ENCODE data around the gene ARHGAP15. TPM values are rescaled to one million over a fixed set of nuclear protein-coding genes. Genes with fewer than 3 reads are reported as not detected.

ARHGAP15 gene
- total RNA-seq, 1 experiment from 2014 or later: 0.41 TPM

DNA sequence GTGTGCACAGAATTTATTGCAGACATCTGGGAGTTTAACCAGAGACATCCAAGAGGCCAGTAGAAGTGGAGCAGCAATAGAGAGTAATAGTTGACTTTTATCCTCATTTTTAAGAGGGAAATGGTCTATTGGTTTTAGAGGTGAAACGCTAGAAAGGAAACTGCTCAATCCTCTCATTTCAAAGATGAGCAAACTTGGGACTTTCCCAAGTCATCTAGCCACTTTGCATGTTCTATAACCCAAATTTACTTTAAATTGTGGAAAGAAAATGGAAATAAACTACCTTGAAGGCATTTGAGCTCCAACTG, 601.7 kb downstream of the ARHGAP15 start:
- no TSS peak for BruUV-seq (replicated peaks)
- DNase-seq (ENCODE audit: low read depth, low spot score) (no peak), ATAC-seq (no peak)
- no peak overlapping the region for H3K4me3 ChIP-seq (ENCODE audit: low read depth in 2 of 2, low read length in 2 of 2)
- H3K36me3 ChIP-seq (ENCODE audit: control insufficient read depth, insufficient read depth, low read length): no peaks in the 10 kb centered on the region; the same call in 1 of the 2 replicates
- ChIA-PET CTCF (no interaction called here), POLR2A (no interaction called here)
- in situ Hi-C loops (cut with HindIII; ENCODE audit: low pct_unique_long_range_greater_than_20kb, low sequenced_read_pairs): no loop called here
- H3K9me3 ChIP-seq (ENCODE audit: control insufficient read depth, insufficient read depth, low read depth, low read length): no peaks in the 10 kb centered on the region
- no peak overlapping the region for H3K27ac ChIP-seq (ENCODE audit: low read length)
- intact Hi-C loops (cut with micrococcal nuclease; ENCODE audit: unreplicated experiment): no loop called here
- TF ChIP-seq SIN3A (IDR thresholded peaks at IDR 0.05; ENCODE audit: borderline replicate concordance, insufficient read depth, low read depth, low read length) (no peak), TCF7L2 (IDR thresholded peaks at IDR 0.05; ENCODE audit: low read depth, low read length) (no peak), POLR2AphosphoS5 (IDR thresholded peaks at IDR 0.05; ENCODE audit: low read depth, low read length) (no peak)
- TF ChIP-seq, protein P1, sequence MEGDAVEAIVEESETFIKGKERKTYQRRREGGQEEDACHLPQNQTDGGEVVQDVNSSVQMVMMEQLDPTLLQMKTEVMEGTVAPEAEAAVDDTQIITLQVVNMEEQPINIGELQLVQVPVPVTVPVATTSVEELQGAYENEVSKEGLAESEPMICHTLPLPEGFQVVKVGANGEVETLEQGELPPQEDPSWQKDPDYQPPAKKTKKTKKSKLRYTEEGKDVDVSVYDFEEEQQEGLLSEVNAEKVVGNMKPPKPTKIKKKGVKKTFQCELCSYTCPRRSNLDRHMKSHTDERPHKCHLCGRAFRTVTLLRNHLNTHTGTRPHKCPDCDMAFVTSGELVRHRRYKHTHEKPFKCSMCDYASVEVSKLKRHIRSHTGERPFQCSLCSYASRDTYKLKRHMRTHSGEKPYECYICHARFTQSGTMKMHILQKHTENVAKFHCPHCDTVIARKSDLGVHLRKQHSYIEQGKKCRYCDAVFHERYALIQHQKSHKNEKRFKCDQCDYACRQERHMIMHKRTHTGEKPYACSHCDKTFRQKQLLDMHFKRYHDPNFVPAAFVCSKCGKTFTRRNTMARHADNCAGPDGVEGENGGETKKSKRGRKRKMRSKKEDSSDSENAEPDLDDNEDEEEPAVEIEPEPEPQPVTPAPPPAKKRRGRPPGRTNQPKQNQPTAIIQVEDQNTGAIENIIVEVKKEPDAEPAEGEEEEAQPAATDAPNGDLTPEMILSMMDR (IDR thresholded peaks at IDR 0.05): no peak
- TF ChIP-seq, protein P2, sequence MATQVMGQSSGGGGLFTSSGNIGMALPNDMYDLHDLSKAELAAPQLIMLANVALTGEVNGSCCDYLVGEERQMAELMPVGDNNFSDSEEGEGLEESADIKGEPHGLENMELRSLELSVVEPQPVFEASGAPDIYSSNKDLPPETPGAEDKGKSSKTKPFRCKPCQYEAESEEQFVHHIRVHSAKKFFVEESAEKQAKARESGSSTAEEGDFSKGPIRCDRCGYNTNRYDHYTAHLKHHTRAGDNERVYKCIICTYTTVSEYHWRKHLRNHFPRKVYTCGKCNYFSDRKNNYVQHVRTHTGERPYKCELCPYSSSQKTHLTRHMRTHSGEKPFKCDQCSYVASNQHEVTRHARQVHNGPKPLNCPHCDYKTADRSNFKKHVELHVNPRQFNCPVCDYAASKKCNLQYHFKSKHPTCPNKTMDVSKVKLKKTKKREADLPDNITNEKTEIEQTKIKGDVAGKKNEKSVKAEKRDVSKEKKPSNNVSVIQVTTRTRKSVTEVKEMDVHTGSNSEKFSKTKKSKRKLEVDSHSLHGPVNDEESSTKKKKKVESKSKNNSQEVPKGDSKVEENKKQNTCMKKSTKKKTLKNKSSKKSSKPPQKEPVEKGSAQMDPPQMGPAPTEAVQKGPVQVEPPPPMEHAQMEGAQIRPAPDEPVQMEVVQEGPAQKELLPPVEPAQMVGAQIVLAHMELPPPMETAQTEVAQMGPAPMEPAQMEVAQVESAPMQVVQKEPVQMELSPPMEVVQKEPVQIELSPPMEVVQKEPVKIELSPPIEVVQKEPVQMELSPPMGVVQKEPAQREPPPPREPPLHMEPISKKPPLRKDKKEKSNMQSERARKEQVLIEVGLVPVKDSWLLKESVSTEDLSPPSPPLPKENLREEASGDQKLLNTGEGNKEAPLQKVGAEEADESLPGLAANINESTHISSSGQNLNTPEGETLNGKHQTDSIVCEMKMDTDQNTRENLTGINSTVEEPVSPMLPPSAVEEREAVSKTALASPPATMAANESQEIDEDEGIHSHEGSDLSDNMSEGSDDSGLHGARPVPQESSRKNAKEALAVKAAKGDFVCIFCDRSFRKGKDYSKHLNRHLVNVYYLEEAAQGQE (IDR thresholded peaks at IDR 0.05; ENCODE audit: insufficient read depth in 1 of 2, low read depth in 2 of 2, low read length in 1 of 2): no peak
- H3K4me1 ChIP-seq (ENCODE audit: control insufficient read depth, insufficient read depth, low read length): no peaks in the 10 kb centered on the region
- H3K27me3 ChIP-seq (ENCODE audit: control insufficient read depth, insufficient read depth, low read length): no peaks in the 10 kb centered on the region

DNA sequence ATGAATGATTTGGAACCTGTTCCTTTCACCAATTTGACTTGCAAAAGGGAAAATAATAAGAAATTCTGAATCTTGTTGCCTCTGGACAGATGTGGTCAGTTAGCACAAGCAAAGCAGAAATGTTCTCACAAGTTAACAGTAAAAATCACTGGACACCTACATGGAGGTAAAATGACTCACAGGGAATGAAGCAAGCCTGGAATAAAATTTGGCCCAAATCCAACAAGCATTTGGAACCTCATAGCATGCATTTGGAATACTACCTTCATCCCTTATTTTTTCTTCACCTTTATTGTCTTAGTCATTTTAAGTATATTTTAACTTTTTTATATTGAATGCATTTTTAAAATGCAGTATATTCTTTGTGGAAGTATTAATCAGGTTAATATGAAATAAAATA, 602.9 kb downstream of the ARHGAP15 start:
- no peak overlapping the region for H3K4me3 ChIP-seq (ENCODE audit: low read depth in 2 of 2, low read length in 2 of 2)
- ATAC-seq: no peak
- BruUV-seq (replicated peaks): no TSS peak
- H3K27ac ChIP-seq (ENCODE audit: low read length): no peak overlapping the region
- ChIA-PET CTCF (no interaction called here), POLR2A (no interaction called here)
- intact Hi-C loops (cut with micrococcal nuclease; ENCODE audit: unreplicated experiment): no loop called here
- in situ Hi-C loops (cut with HindIII; ENCODE audit: low pct_unique_long_range_greater_than_20kb, low sequenced_read_pairs): no loop called here
- no peaks in the 10 kb centered on the region for H3K9me3 ChIP-seq (ENCODE audit: control insufficient read depth, insufficient read depth, low read depth, low read length)
- H3K27me3 ChIP-seq (ENCODE audit: control insufficient read depth, insufficient read depth, low read length): no peaks in the 10 kb centered on the region
- no peaks in the 10 kb centered on the region; the same call in 1 of the 2 replicates for H3K36me3 ChIP-seq (ENCODE audit: control insufficient read depth, insufficient read depth, low read length)
- no peak for DNase-seq (ENCODE audit: low read depth, low spot score)
- TF ChIP-seq, protein P2 (IDR thresholded peaks at IDR 0.05; ENCODE audit: insufficient read depth in 1 of 2, low read depth in 2 of 2, low read length in 1 of 2): no peak
- TF ChIP-seq, protein P1 (IDR thresholded peaks at IDR 0.05): no peak
- TF ChIP-seq POLR2AphosphoS5 (IDR thresholded peaks at IDR 0.05; ENCODE audit: low read depth, low read length) (no peak), TCF7L2 (IDR thresholded peaks at IDR 0.05; ENCODE audit: low read depth, low read length) (no peak), SIN3A (IDR thresholded peaks at IDR 0.05; ENCODE audit: borderline replicate concordance, insufficient read depth, low read depth, low read length) (no peak)
- H3K4me1 ChIP-seq (ENCODE audit: control insufficient read depth, insufficient read depth, low read length): no peaks in the 10 kb centered on the region
